Measurements from ENCODE around the gene TARBP1.
"Not testable (repeated sequence)": the region's sequence is repeated elsewhere in the genome, so short reads cannot be mapped to it uniquely, and the experiment has no call there.

The TARBP1 gene

GRCh38 chr1:234507089-234507488, 28.1 kb upstream of the TARBP1 start:
- DNase-seq (ENCODE audit: low read depth) = no peak

- no peak for DNase-seq (ENCODE audit: low read depth)
Measured at GRCh38 chr1:234505769-234506102, 26.8 kb upstream of the TARBP1 start.

GRCh38 chr1:234504969-234505768, 26.2 kb upstream of the TARBP1 start:
- no peak for DNase-seq (ENCODE audit: low read depth)

GRCh38 chr1:234504251-234504650, 25.3 kb upstream of the TARBP1 start:
- DNase-seq (ENCODE audit: low read depth) = not testable (repeated sequence)

- no peak for DNase-seq (ENCODE audit: low read depth)
Measured at GRCh38 chr1:234503193-234504050, 24.4 kb upstream of the TARBP1 start.

GRCh38 chr1:234502785-234503184, 23.8 kb upstream of the TARBP1 start:
- DNase-seq (ENCODE audit: low read depth) = no peak

GRCh38 chr1:234500269-234500668, 21.3 kb upstream of the TARBP1 start:
- no peak for DNase-seq (ENCODE audit: low read depth)

- no peak for DNase-seq (ENCODE audit: low read depth)
Measured at GRCh38 chr1:234499943-234500245, 20.9 kb upstream of the TARBP1 start.

GRCh38 chr1:234499119-234499942, 20.4 kb upstream of the TARBP1 start:
- DNase-seq (ENCODE audit: low read depth) = peak; percentile 70

- DNase-seq (ENCODE audit: low read depth) = no peak
Measured at GRCh38 chr1:234498448-234499118, 19.6 kb upstream of the TARBP1 start.

- DNase-seq (ENCODE audit: low read depth) = no peak
Measured at GRCh38 chr1:234497589-234497988, 18.6 kb upstream of the TARBP1 start.

- DNase-seq (ENCODE audit: low read depth) = no peak
Measured at GRCh38 chr1:234495231-234495990, 16.4 kb upstream of the TARBP1 start.

- DNase-seq (ENCODE audit: low read depth) = no peak
Measured at GRCh38 chr1:234494049-234494448, 15.1 kb upstream of the TARBP1 start.

- DNase-seq (ENCODE audit: low read depth) = no peak
Measured at GRCh38 chr1:234490793-234491479, 12.0 kb upstream of the TARBP1 start.

- DNase-seq (ENCODE audit: low read depth) = no peak
Measured at GRCh38 chr1:234489698-234490077, 10.7 kb upstream of the TARBP1 start.

- no peak for DNase-seq (ENCODE audit: low read depth)
Measured at GRCh38 chr1:234489007-234489697, 10.2 kb upstream of the TARBP1 start.

GRCh38 chr1:234488054-234489006, 9.4 kb upstream of the TARBP1 start:
- no peak for DNase-seq (ENCODE audit: low read depth)

- DNase-seq (ENCODE audit: low read depth) = no peak
Measured at GRCh38 chr1:234486858-234487840, 8.2 kb upstream of the TARBP1 start.

Measured in stimulated activated CD8-positive, alpha-beta memory T cell treated with anti-CD3 and anti-CD28 coated beads, Interleukin-15, amount 100 ng/mL, for 24 hours (primary cell).